Body of pancreas (tissue), 4 donors: Measurements from ENCODE around the gene RPL12. TPM values are rescaled to one million over a fixed set of nuclear protein-coding genes. Genes with fewer than 3 reads are reported as not detected.

Experiments used
- ATAC-seq: fragments of 150-250 bp; one replicate; pipeline ENCODE4 v1.9.1; 2016
- DNase-seq, 4 donors: peaks; one replicate each; pipeline ENCODE4 v3.0.0-alpha.2; 2019
- H3K27ac ChIP-seq, 4 donors: fragments of 200-600 bp; sonication (generic); 1 replicate in 3 of 4; 2 replicates in 1 of 4; pipeline versions ENCODE4 v1.5.1 to v1.6.1; 2016 to 2019; ENCODE audit warnings: mild to moderate bottlenecking in 1 of 4, mixed read lengths in 1 of 4, moderate library complexity in 1 of 4
- H3K27me3 ChIP-seq, 2 donors: fragments of 200-600 bp; sonication (generic); one replicate each; pipeline ENCODE4 v1.6.0; 2016; ENCODE audit warnings: mild to moderate bottlenecking in 1 of 2
- H3K36me3 ChIP-seq, 2 donors: fragments of 200-600 bp; sonication (generic); replicated peaks in 1 of 2; 2 replicates each; pipeline ENCODE4 v1.5.1; 2016; ENCODE audit warnings: low read depth in 2 of 2; ENCODE audit not compliant: insufficient read depth in 1 of 2
- H3K4me1 ChIP-seq: fragments of 200-600 bp; sonication (generic); one replicate; pipeline ENCODE4 v1.6.0; 2016
- H3K4me3 ChIP-seq, 2 donors: fragments of 200-600 bp; sonication (generic); 1 replicate in 1 of 2; 2 replicates in 1 of 2; pipeline ENCODE4 v1.5.1; 2016 to 2019
- H3K9me3 ChIP-seq, 3 donors: fragments of 200-600 bp; sonication (generic); 1 replicate in 2 of 3; 2 replicates in 1 of 3; pipeline ENCODE4 v1.5.1; 2016
- CTCF ChIP-seq, 7 experiments: fragments of 450-650 bp in 4 of 7; fragments of 200-600 bp in 3 of 7; sonication (generic) in 3 of 7; IDR thresholded peaks; one replicate each; pipeline ENCODE4 v1.5.1; 2016 to 2019; ENCODE audit warnings: antibody characterized with exemption in 7 of 7
- POLR2A ChIP-seq, 3 donors: fragments of 450-650 bp; IDR thresholded peaks; one replicate each; pipeline ENCODE4 v1.6.1; 2016; ENCODE audit warnings: antibody characterized with exemption in 3 of 3, mild to moderate bottlenecking in 2 of 3
- WGBS, 2 donors: methylation state at CpG; one replicate each; pipeline ENCODE4 v1.1.5; 2017; 5-methylcytosine and 5-hydroxymethylcytosine counted together
- intact Hi-C: fragments of 100-400 bp; cut with DNase I; formaldehyde crosslinking; loops from one replicate; pipeline ENCODE4 v1.15.1; 2023
- total RNA-seq, 2 donors: library from RNA; depleted of rRNA; stranded (reverse); fragments of >200 nt; gene quantifications; one replicate each; pipeline ENCODE4 v1.1.0, GENCODE V29; 2016

The RPL12 gene
- total RNA-seq, 2 donors from 2014 or later, result 994 to 1,261 TPM

- no peak for TF ChIP-seq CTCF (IDR thresholded peaks at IDR 0.05)
- no peak for TF ChIP-seq POLR2A (IDR thresholded peaks at IDR 0.05)
- 94% methylated on average over 9 of the region's 9 CpGs for WGBS, 2 donors
- Histone ChIP-seq H3K27me3 (no peaks in the 10 kb centered on the region), H3K4me1 (no peaks in the 10 kb centered on the region), H3K36me3 (peaks cover 27 to 46% of the 10 kb centered on the region in 2 donors), H3K4me3 (no peak overlapping the region), H3K9me3 (no peaks in the 10 kb centered on the region), H3K27ac (no peak overlapping the region)
- intact Hi-C loops, result no loop called here
- DNase-seq, result no peak
- ATAC-seq, result no peak
Observed at GRCh38 chr9:127438394-127438793, 12.8 kb downstream of the RPL12 start.

DNA sequence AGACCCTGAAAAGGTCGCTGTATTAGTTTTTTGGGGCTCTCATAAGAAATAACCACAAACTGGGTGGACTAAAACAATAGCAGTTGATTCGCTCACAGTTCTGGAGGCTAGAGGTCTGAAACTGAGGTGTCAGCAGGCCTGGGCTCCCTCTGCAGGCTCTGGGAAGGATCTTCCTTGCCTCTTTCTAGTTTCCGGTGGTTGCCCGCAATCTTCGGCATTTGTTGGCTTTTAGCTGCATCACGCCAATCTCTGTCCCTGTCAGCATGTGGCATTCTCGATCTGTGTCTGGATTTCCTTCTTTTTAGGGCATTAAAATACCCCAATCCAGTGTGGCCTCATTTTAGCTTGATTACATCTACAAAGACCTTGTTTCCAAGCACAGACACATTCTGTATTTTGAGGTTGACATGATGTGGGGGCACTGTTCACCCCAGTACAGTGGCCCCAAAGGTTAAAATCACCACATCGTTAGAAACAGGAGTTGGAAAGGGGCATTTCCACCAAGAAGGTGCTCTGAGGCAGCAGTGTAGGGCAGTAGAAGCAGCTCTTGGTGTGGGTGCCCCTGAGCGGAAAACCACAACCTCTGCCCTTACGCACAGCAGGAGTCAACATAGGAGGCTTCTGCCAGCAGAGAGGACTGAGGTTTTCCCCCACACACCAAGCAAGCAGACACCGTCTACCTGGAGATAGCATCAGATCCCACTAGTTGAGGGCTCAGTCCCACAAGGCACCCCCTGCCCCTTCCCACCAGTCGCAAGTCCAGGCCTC is 13.5 kb downstream of the RPL12 start:
- WGBS, 2 donors, result 88 to 89% methylated on average over 11 to 12 of the region's 12 CpGs
- Histone ChIP-seq H3K36me3 (peaks cover 31 to 44% of the 10 kb centered on the region in 2 donors), H3K4me3 (no peak overlapping the region), H3K9me3 (no peaks in the 10 kb centered on the region), H3K4me1 (no peaks in the 10 kb centered on the region), H3K27ac (no peak overlapping the region), H3K27me3 (no peaks in the 10 kb centered on the region)
- intact Hi-C loops, result no loop called here
- DNase-seq, result no peak
- no peak for TF ChIP-seq CTCF (IDR thresholded peaks at IDR 0.05)
- no peak for TF ChIP-seq POLR2A (IDR thresholded peaks at IDR 0.05)
- no peak for ATAC-seq

- H3K4me1 ChIP-seq, result peaks cover 12% of the 10 kb centered on the region
- intact Hi-C loops, result no loop called here
- peaks cover 12 to 16% of the 10 kb centered on the region in 2 donors for H3K36me3 ChIP-seq
- no peak for DNase-seq
- H3K27me3 ChIP-seq, result no peaks in the 10 kb centered on the region
- no peaks in the 10 kb centered on the region for H3K9me3 ChIP-seq
- H3K27ac ChIP-seq, result no peak overlapping the region
- TF ChIP-seq CTCF (IDR thresholded peaks at IDR 0.05) (no peak), POLR2A (IDR thresholded peaks at IDR 0.05) (no peak)
- no peak overlapping the region for H3K4me3 ChIP-seq
- ATAC-seq, result no peak
- WGBS, 2 donors, result 90 to 91% methylated on average over 8 of the region's 8 CpGs
Observed at GRCh38 chr9:127430415-127430814, 20.8 kb downstream of the RPL12 start.

GRCh38 chr9:127428348-127428747 is 22.9 kb downstream of the RPL12 start:
- peaks cover 4 to 5% of the 10 kb centered on the region in 2 donors for H3K36me3 ChIP-seq
- intact Hi-C loops, result no loop called here

More at GRCh38 chr9:127428348-127428747, 22.9 kb downstream of the RPL12 start:
- ATAC-seq, result no peak
- TF ChIP-seq POLR2A (IDR thresholded peaks at IDR 0.05), result no peak
- no peak for TF ChIP-seq CTCF (IDR thresholded peaks at IDR 0.05)
- H3K27ac ChIP-seq, result no peak overlapping the region
- H3K27me3 ChIP-seq, result no peaks in the 10 kb centered on the region
- no peak for DNase-seq
- peaks cover 18% of the 10 kb centered on the region for H3K4me1 ChIP-seq
- WGBS, 2 donors, result 76 to 83% methylated on average over 3 of the region's 3 CpGs
- H3K4me3 ChIP-seq, result no peak overlapping the region
- H3K9me3 ChIP-seq, result no peaks in the 10 kb centered on the region
